Keratinocyte (primary cell): ENCODE measurements around the gene PRKD2. TPM values are rescaled to one million over a fixed set of nuclear protein-coding genes. Genes with fewer than 3 reads are reported as not detected.

ENCODE experiments used
- DNase-seq: peaks from one replicate; pipeline ENCODE4 v3.0.0-alpha.2; 2011; ENCODE audit warnings: low read depth, missing footprints, low spot score
- FAIRE-seq: peaks from 2 replicates; lab custom pipeline; 2011; peaks lifted over from hg19 to GRCh38; lab: Jason Lieb, UNC
- H2AFZ ChIP-seq: 2 replicates; pipeline ENCODE4 v1.6.0; 2012; ENCODE audit warnings: low read length, control low read depth, inconsistent platforms; ENCODE audit not compliant: control insufficient read depth
- H3K27ac ChIP-seq: 2 replicates; pipeline ENCODE4 v1.5.1; 2011; ENCODE audit warnings: low read length; ENCODE audit not compliant: control insufficient read depth, insufficient read depth
- H3K27me3 ChIP-seq: 3 replicates; pipeline ENCODE4 v1.6.0; 2011; ENCODE audit warnings: low read length; ENCODE audit not compliant: control insufficient read depth, insufficient read depth; ENCODE audit errors: extremely low read depth
- H3K36me3 ChIP-seq, 2 experiments: 2 replicates in 1 of 2; 3 replicates in 1 of 2; pipeline ENCODE4 v1.5.1; 2011; ENCODE audit warnings: low read length in 2 of 2, mild to moderate bottlenecking in 1 of 2; ENCODE audit not compliant: control insufficient read depth in 2 of 2, insufficient read depth in 2 of 2; ENCODE audit errors: extremely low read depth in 1 of 2
- H3K4me1 ChIP-seq: 3 replicates; pipeline ENCODE4 v1.5.1; 2011; ENCODE audit warnings: low read length; ENCODE audit not compliant: control insufficient read depth, insufficient read depth; ENCODE audit errors: extremely low read depth
- H3K4me2 ChIP-seq: 3 replicates; pipeline ENCODE4 v1.6.0; 2011; ENCODE audit warnings: low read depth, low read length; ENCODE audit not compliant: control insufficient read depth, insufficient read depth; ENCODE audit errors: extremely low read depth
- H3K4me3 ChIP-seq, 3 experiments: fragments of 200-600 bp in 1 of 3; sonication (generic) in 1 of 3; 2 replicates in 2 of 3; 3 replicates in 1 of 3; pipeline ENCODE4 v1.5.1; 2011 to 2016; ENCODE audit warnings: low read length in 3 of 3, mild to moderate bottlenecking in 3 of 3, control low read depth in 2 of 3, inconsistent platforms in 1 of 3, low read depth in 1 of 3, mixed read lengths in 1 of 3, mixed run types in 1 of 3, moderate library complexity in 1 of 3; ENCODE audit not compliant: control insufficient read depth in 2 of 3, insufficient read depth in 2 of 3; ENCODE audit errors: extremely low read depth in 1 of 3
- H3K79me2 ChIP-seq: 2 replicates; pipeline ENCODE4 v1.6.0; 2012; ENCODE audit warnings: low read length; ENCODE audit not compliant: control insufficient read depth, insufficient read depth
- H3K9ac ChIP-seq: 3 replicates; pipeline ENCODE4 v1.6.0; 2011; ENCODE audit warnings: low read length; ENCODE audit not compliant: control insufficient read depth, insufficient read depth; ENCODE audit errors: extremely low read depth
- H3K9me1 ChIP-seq: 3 replicates; pipeline ENCODE4 v1.6.0; 2011; ENCODE audit warnings: low read length; ENCODE audit not compliant: control insufficient read depth, insufficient read depth; ENCODE audit errors: extremely low read depth
- H3K9me3 ChIP-seq: 2 replicates; pipeline ENCODE4 v1.5.1; 2012; ENCODE audit warnings: low read depth, low read length; ENCODE audit not compliant: control insufficient read depth
- H4K20me1 ChIP-seq: 3 replicates; pipeline ENCODE4 v1.6.0; 2011; ENCODE audit warnings: low read length; ENCODE audit not compliant: control insufficient read depth, insufficient read depth; ENCODE audit errors: extremely low read depth
- CTCF ChIP-seq, 3 experiments: IDR thresholded peaks in 1 of 3; conservative IDR thresholded peaks in 1 of 3; optimal IDR thresholded peaks in 1 of 3; 2 replicates in 2 of 3; 3 replicates in 1 of 3; pipeline versions ENCODE3 to v1.5.1; 2011; ENCODE audit warnings: low read length in 3 of 3, mild to moderate bottlenecking in 3 of 3, moderate library complexity in 2 of 3, control low read depth in 1 of 3, inconsistent platforms in 1 of 3; ENCODE audit not compliant: insufficient read depth in 2 of 3; ENCODE audit errors: extremely low read depth in 1 of 3
- EZH2 ChIP-seq: IDR thresholded peaks from one replicate; pipeline ENCODE4 v1.6.1; 2012; ENCODE audit warnings: inconsistent platforms, mild to moderate bottlenecking, low read length, moderate library complexity
- dilution Hi-C: fragments of 300-500 bp; cut with MboI; formaldehyde crosslinking; loops from one replicate; pipeline ENCODE4 v1.7.0; 2020; ENCODE audit warnings: low sequenced_read_pairs; ENCODE audit not compliant: extremely low pct_ligation_motif_present
- polyA plus RNA-seq, 5 experiments: library from polyadenylated mRNA; depleted of rRNA in 3 of 5; stranded (reverse) in 3 of 5; stranded (forward) in 1 of 5; unstranded in 1 of 5; fragments of >200 nt; gene quantifications; 1 replicate in 1 of 5; 2 replicates in 3 of 5; 3 replicates in 1 of 5; pipeline versions ENCODE4 v1.2.1 to v1.2.3, GENCODE V29; 2011 to 2012; ENCODE audit warnings: missing spikeins in 2 of 5, low read depth in 1 of 5, low replicate concordance in 1 of 5

The PRKD2 gene
- polyA plus RNA-seq, 1 donor (not counting 4 experiments of a cell fraction or from before 2014, with no cell fraction given): 9.9 TPM

- Histone ChIP-seq H3K9me1 (no peaks in the 10 kb centered on the region), H3K4me2 (no peak overlapping the region), H4K20me1 (peaks cover 37% of the 10 kb centered on the region), H3K4me1 (peaks cover 3% of the 10 kb centered on the region), H3K27me3 (no peaks in the 10 kb centered on the region), H3K9ac (no peak overlapping the region), H2AFZ (no peak overlapping the region), H3K4me3 (no peak overlapping the region), H3K9me3 (no peaks in the 10 kb centered on the region), H3K79me2 (peaks cover 79% of the 10 kb centered on the region), H3K27ac (no peak overlapping the region), H3K36me3 (peaks cover 36 to 56% of the 10 kb centered on the region in 2 experiments)
- TF ChIP-seq EZH2 (no peak), CTCF (optimal IDR thresholded peaks at IDR 0.05 in 1 of 3, IDR thresholded peaks at IDR 0.05 in 1 of 3, conservative IDR thresholded peaks at IDR 0.05 in 1 of 3; ENCODE audit: extremely low read depth in 1 of 3, insufficient read depth in 2 of 3, low read length in 3 of 3) (no peak)
- dilution Hi-C loops: no loop called here
- FAIRE-seq (no peak), DNase-seq (no peak)
These were observed 20.9 kb upstream of the PRKD2 start for GRCh38 chr19:46737761-46738171.

GRCh38 chr19:46737298-46737654, 20.4 kb upstream of the PRKD2 start:
- H3K9ac ChIP-seq: no peak overlapping the region
- dilution Hi-C loops: no loop called here
- H3K36me3 ChIP-seq: peaks cover 39 to 55% of the 10 kb centered on the region in 2 experiments
- no peak for TF ChIP-seq CTCF (optimal IDR thresholded peaks at IDR 0.05 in 1 of 3, IDR thresholded peaks at IDR 0.05 in 1 of 3, conservative IDR thresholded peaks at IDR 0.05 in 1 of 3; ENCODE audit: extremely low read depth in 1 of 3, insufficient read depth in 2 of 3, low read length in 3 of 3)
- TF ChIP-seq EZH2: no peak
- H2AFZ ChIP-seq: no peak overlapping the region
- no peaks in the 10 kb centered on the region for H3K9me1 ChIP-seq
- H4K20me1 ChIP-seq: peaks cover 35% of the 10 kb centered on the region
- FAIRE-seq (no peak), DNase-seq (no peak)
- H3K27me3 ChIP-seq: no peaks in the 10 kb centered on the region
- H3K27ac ChIP-seq: no peak overlapping the region
- no peaks in the 10 kb centered on the region for H3K9me3 ChIP-seq
- H3K4me2 ChIP-seq: no peak overlapping the region
- peaks cover 3% of the 10 kb centered on the region for H3K4me1 ChIP-seq
- H3K79me2 ChIP-seq: peaks cover 78% of the 10 kb centered on the region
- no peak overlapping the region for H3K4me3 ChIP-seq
